Right lobe of liver (tissue), 6 donors: ENCODE measurements around the gene NIT2. TPM values are rescaled to one million over a fixed set of nuclear protein-coding genes. Genes with fewer than 3 reads are reported as not detected.

ENCODE experiments used
- ATAC-seq, 4 donors: fragments of 200-7000 bp; cut with Tn5 transposase; one replicate each; pipeline ENCODE4 v1.9.1; 2020; ENCODE audit warnings: mild to moderate bottlenecking in 4 of 4, moderate library complexity in 4 of 4
- DNase-seq, 3 donors: peaks; one replicate each; pipeline ENCODE4 v3.0.0-alpha.2; 2020
- H3K27ac ChIP-seq, 3 donors: fragments of 200-600 bp; one replicate each; pipeline ENCODE4 v1.8.0; 2022
- H3K27me3 ChIP-seq, 2 donors: fragments of 200-600 bp; one replicate each; pipeline ENCODE4 v1.8.0; 2022
- H3K36me3 ChIP-seq, 4 donors: fragments of 200-600 bp; sonication (generic) in 1 of 4; one replicate each; pipeline versions ENCODE4 v1.5.1 to v1.8.0; 2017 to 2022; ENCODE audit warnings: control low read depth in 1 of 4
- H3K4me1 ChIP-seq, 4 donors: fragments of 200-600 bp; sonication (generic) in 1 of 4; one replicate each; pipeline versions ENCODE4 v1.5.1 to v1.8.0; 2017 to 2022; ENCODE audit warnings: control low read depth in 1 of 4
- H3K4me3 ChIP-seq, 3 donors: fragments of 200-600 bp; one replicate each; pipeline ENCODE4 v1.8.0; 2022
- H3K9me3 ChIP-seq, 4 donors: fragments of 200-600 bp; sonication (generic) in 1 of 4; one replicate each; pipeline versions ENCODE4 v1.5.1 to v1.8.0; 2017 to 2022; ENCODE audit warnings: control low read depth in 1 of 4
- POLR2A ChIP-seq: fragments of 450-650 bp; IDR thresholded peaks from one replicate; pipeline ENCODE4 v1.6.1; 2017; ENCODE audit warnings: antibody characterized with exemption, mild to moderate bottlenecking
- WGBS: methylation state at CpG from one replicate; pipeline ENCODE4 v1.1.6; 2018; ENCODE audit warnings: low coverage, low lambda C conversion rate; ENCODE audit not compliant: insufficient coverage; ENCODE audit errors: missing lambda C conversion rate; 5-methylcytosine and 5-hydroxymethylcytosine counted together
- intact Hi-C, 2 donors: fragments of 100-400 bp; cut with DNase I; formaldehyde crosslinking; loops; one replicate each; pipeline versions ENCODE4 v1.11.2 to v1.14.1; 2022
- total RNA-seq, 6 experiments: library from RNA; depleted of rRNA in 2 of 6; stranded (reverse); fragments of >200 nt in 2 of 6; fragmentation: NEBNext Ultra II Directional in 3 of 6; extraction: Animal tissue kit (Norgen Biotek cat#: 25700) in 3 of 6; gene quantifications; one replicate each; pipeline versions ENCODE4 v1.1.0 to v1.2.4, GENCODE V29; 2016 to 2023
- TF ChIP-seq, protein P1 (sequence below), 4 donors: fragments of 200-600 bp in 3 of 4; fragments of 450-650 bp in 1 of 4; IDR thresholded peaks; one replicate each; pipeline versions ENCODE4 v1.5.1 to v1.8.0; 2016 to 2022; ENCODE audit warnings: antibody characterized with exemption in 4 of 4, mild to moderate bottlenecking in 2 of 4
- donor health status: DM: no; HTN: yes; CAD: no.
- donor health status: DM: no; HTN: no; CAD: no.
- donor health status: DM: no; HTN: no; CAD: no.
- donor health status: DM: no; HTN: yes; CAD: no.
- donor health status: DM: no; HTN: yes; CAD: no.

NIT2 gene
- total RNA-seq, 6 experiments from 2014 or later = 43.5 to 141 (median 103) TPM

- Histone ChIP-seq H3K9me3 (peaks cover 0 to 7% (median 3%) of the 10 kb centered on the region in 4 donors), H3K27me3 (no peaks in the 10 kb centered on the region), H3K36me3 (peaks cover 0 to 55% (median 19%) of the 10 kb centered on the region in 4 donors), H3K27ac (no peak overlapping the region), H3K4me1 (peaks cover 0 to 19% (median 7%) of the 10 kb centered on the region in 4 donors), H3K4me3 (no peak overlapping the region)
- ATAC-seq = no peak
- TF ChIP-seq, protein P1, sequence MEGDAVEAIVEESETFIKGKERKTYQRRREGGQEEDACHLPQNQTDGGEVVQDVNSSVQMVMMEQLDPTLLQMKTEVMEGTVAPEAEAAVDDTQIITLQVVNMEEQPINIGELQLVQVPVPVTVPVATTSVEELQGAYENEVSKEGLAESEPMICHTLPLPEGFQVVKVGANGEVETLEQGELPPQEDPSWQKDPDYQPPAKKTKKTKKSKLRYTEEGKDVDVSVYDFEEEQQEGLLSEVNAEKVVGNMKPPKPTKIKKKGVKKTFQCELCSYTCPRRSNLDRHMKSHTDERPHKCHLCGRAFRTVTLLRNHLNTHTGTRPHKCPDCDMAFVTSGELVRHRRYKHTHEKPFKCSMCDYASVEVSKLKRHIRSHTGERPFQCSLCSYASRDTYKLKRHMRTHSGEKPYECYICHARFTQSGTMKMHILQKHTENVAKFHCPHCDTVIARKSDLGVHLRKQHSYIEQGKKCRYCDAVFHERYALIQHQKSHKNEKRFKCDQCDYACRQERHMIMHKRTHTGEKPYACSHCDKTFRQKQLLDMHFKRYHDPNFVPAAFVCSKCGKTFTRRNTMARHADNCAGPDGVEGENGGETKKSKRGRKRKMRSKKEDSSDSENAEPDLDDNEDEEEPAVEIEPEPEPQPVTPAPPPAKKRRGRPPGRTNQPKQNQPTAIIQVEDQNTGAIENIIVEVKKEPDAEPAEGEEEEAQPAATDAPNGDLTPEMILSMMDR (IDR thresholded peaks at IDR 0.05) = no peak
- TF ChIP-seq POLR2A = no peak
- WGBS = over 99% methylated on average over 8 of the region's 8 CpGs
- DNase-seq = no peak
- intact Hi-C loops = no loop called here
Observed at GRCh38 chr3:100384733-100385525, 50.4 kb downstream of the NIT2 start.

GRCh38 chr3:100386437-100387074 lies 52.0 kb downstream of the NIT2 start:
- peak overlapping the region in 1 of 3 donors; percentile 7 for H3K27ac ChIP-seq
- H3K36me3 ChIP-seq = peaks cover 0 to 41% (median 12%) of the 10 kb centered on the region in 4 donors
- TF ChIP-seq, protein P1 (IDR thresholded peaks at IDR 0.05) = no peak
- no peak for TF ChIP-seq POLR2A
- intact Hi-C loops = no loop called here
- peaks cover 0 to 24% (median 7%) of the 10 kb centered on the region in 4 donors for H3K4me1 ChIP-seq
- peaks cover 0 to 7% (median 3%) of the 10 kb centered on the region in 4 donors for H3K9me3 ChIP-seq
- ATAC-seq (peak; percentile 71 to 83 (median 76)), DNase-seq (no peak)
- H3K27me3 ChIP-seq = no peaks in the 10 kb centered on the region
- H3K4me3 ChIP-seq = no peak overlapping the region

DNA sequence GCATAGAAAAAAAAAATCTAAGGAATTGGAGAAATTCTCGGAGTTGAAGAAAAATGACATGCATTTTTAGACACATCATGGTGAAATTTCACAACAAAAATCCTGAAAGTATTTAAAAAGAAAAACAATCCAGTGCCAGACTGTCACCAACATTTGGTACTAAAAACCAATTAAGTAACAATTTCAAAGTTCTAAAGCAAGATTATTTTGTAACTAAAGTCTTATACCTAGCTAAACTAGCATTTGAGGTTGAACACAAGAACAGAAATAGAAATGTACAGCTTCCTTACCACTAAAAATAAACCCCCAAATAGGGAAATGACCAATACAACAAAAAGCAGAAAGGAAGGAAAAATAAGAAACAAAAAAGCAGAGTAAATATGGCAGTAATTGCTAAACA lies 54.5 kb downstream of the NIT2 start:
- no peaks in the 10 kb centered on the region for H3K27me3 ChIP-seq
- no peak overlapping the region for H3K27ac ChIP-seq
- WGBS = 100% methylated on average over 1 of the region's 1 CpG
- H3K36me3 ChIP-seq = peaks cover 0 to 18% (median 6%) of the 10 kb centered on the region in 4 donors
- TF ChIP-seq, protein P1 (IDR thresholded peaks at IDR 0.05) = no peak
- TF ChIP-seq POLR2A = no peak
- peaks cover 0 to 33% (median 7%) of the 10 kb centered on the region in 4 donors for H3K4me1 ChIP-seq
- ATAC-seq = no peak
- no peak overlapping the region for H3K4me3 ChIP-seq
- intact Hi-C loops = no loop called here
- peaks cover 0 to 7% (median 3%) of the 10 kb centered on the region in 4 donors for H3K9me3 ChIP-seq
- DNase-seq = no peak

- Histone ChIP-seq H3K4me1 (peaks cover 0 to 49% (median 7%) of the 10 kb centered on the region in 4 donors), H3K36me3 (no peaks in the 10 kb centered on the region)
- WGBS = 39% methylated on average over 2 of the region's 2 CpGs
Observed at GRCh38 chr3:100395679-100396431, 61.3 kb downstream of the NIT2 start.

More at GRCh38 chr3:100395679-100396431, 61.3 kb downstream of the NIT2 start:
- Histone ChIP-seq H3K9me3 (no peaks in the 10 kb centered on the region), H3K27ac (no peak overlapping the region), H3K4me3 (no peak overlapping the region), H3K27me3 (no peaks in the 10 kb centered on the region)
- TF ChIP-seq POLR2A = no peak
- TF ChIP-seq, protein P1 (IDR thresholded peaks at IDR 0.05) = no peak
- intact Hi-C loops = no loop called here
- no peak for DNase-seq
- ATAC-seq = no peak
